ENCODE measurements around the gene GABPA.
"Not testable (repeated sequence)": the region's sequence is repeated elsewhere in the genome, so short reads cannot be mapped to it uniquely, and the experiment has no call there.

The GABPA gene

DNA sequence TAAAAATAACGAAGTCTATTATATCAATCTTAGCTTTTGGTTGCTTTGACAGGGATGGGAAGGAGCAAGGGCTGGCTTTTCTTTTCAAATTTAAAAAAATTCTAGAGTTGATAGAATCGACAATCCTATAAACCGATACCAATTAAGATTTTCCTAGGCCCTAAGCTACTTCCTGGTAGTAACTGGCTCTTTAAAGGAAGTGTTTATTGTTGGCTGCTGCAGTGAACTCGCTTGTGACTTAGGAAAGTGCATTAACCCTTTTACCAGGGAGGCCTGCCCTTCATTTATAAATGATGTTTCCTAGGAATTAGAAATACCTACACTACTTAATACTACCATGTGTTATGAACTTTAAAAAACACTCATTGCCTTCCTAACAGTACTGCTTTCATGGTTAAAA, 33.2 kb upstream of the GABPA start:
- H3K4me3 ChIP-seq (ENCODE audit: low read length), result no peak overlapping the region
- DNase-seq (ENCODE audit: low read depth), result no peak
- TF ChIP-seq, protein P1, sequence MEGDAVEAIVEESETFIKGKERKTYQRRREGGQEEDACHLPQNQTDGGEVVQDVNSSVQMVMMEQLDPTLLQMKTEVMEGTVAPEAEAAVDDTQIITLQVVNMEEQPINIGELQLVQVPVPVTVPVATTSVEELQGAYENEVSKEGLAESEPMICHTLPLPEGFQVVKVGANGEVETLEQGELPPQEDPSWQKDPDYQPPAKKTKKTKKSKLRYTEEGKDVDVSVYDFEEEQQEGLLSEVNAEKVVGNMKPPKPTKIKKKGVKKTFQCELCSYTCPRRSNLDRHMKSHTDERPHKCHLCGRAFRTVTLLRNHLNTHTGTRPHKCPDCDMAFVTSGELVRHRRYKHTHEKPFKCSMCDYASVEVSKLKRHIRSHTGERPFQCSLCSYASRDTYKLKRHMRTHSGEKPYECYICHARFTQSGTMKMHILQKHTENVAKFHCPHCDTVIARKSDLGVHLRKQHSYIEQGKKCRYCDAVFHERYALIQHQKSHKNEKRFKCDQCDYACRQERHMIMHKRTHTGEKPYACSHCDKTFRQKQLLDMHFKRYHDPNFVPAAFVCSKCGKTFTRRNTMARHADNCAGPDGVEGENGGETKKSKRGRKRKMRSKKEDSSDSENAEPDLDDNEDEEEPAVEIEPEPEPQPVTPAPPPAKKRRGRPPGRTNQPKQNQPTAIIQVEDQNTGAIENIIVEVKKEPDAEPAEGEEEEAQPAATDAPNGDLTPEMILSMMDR (IDR thresholded peaks at IDR 0.05; ENCODE audit: insufficient read depth, low read depth, low read length, missing control alignments), result no peak

DNA sequence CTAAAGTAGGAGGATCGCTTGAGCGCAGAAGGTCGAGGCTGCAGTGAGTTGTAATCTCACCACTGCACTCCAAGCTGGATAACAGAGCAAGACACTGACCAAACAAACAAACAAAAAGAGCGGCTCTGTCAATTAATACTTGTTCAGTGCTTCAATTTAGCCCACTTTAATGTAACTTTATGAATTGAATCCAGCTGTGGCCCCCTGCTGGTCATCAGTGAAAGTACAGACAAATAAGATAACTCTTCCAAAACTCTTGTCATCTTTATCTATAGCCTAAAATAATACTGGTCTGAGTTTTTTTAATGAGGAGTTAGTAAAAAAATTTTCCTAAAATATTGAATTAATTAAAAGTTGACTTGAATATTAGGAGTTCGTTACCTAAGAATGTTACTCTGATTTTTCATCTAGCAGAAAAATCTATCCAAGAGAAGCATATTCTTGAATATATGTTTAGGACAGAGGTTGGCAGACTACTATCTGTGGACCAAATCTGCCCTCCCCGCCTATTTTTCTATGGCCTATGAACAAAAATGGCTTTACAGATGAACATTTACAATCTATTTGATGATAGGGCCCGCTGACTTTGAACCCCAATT, 26.2 kb upstream of the GABPA start:
- no peak overlapping the region for H3K4me3 ChIP-seq (ENCODE audit: low read length)
- DNase-seq (ENCODE audit: low read depth), result peak; percentile 60
- TF ChIP-seq, protein P1 (IDR thresholded peaks at IDR 0.05; ENCODE audit: insufficient read depth, low read depth, low read length, missing control alignments), result peak; percentile 78

GRCh38 chr21:25709684-25710265, 25.0 kb upstream of the GABPA start:
- TF ChIP-seq, protein P1 (IDR thresholded peaks at IDR 0.05; ENCODE audit: insufficient read depth, low read depth, low read length, missing control alignments), result no peak
- H3K4me3 ChIP-seq (ENCODE audit: low read length), result no peak overlapping the region
- DNase-seq (ENCODE audit: low read depth), result no peak

- H3K4me3 ChIP-seq (ENCODE audit: low read length), result no peak overlapping the region
- TF ChIP-seq, protein P1 (IDR thresholded peaks at IDR 0.05; ENCODE audit: insufficient read depth, low read depth, low read length, missing control alignments), result no peak
- DNase-seq (ENCODE audit: low read depth), result no peak
Measured at GRCh38 chr21:25710550-25710949, 24.2 kb upstream of the GABPA start.

DNA sequence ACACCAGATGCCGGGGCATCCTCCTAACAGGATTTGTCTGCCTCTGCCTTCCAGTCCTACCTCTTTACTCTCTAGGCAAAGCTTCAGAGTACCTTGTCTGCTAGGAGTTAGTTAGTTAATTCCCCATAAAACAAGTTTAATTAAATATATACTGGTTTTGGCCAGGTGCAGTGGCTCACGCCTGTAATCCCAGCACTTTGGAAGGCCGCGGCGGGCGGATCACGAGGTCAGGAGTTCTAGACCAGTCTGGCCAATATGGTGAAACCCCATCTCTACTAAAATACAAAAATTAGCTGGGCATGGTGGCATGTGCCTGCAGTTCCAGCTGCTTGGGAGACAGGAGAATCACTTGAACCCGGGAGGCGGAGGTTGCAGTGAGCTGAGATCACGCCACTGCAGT, 20.7 kb upstream of the GABPA start:
- DNase-seq (ENCODE audit: low read depth), result not testable (repeated sequence)

GRCh38 chr21:25717491-25718147, 17.2 kb upstream of the GABPA start:
- TF ChIP-seq, protein P1 (IDR thresholded peaks at IDR 0.05; ENCODE audit: insufficient read depth, low read depth, low read length, missing control alignments), result no peak
- H3K4me3 ChIP-seq (ENCODE audit: low read length), result no peak overlapping the region
- DNase-seq (ENCODE audit: low read depth), result peak; percentile 51

More for the DNA sequence above, 20.7 kb upstream of the GABPA start:
- H3K4me3 ChIP-seq (ENCODE audit: low read length), result not testable (repeated sequence)

GRCh38 chr21:25721987-25722386, 12.8 kb upstream of the GABPA start:
- no peak overlapping the region for H3K4me3 ChIP-seq (ENCODE audit: low read length)
- no peak for DNase-seq (ENCODE audit: low read depth)
- TF ChIP-seq, protein P1 (IDR thresholded peaks at IDR 0.05; ENCODE audit: insufficient read depth, low read depth, low read length, missing control alignments), result no peak

Data from epithelial cell of esophagus (primary cell).